Coronary artery (tissue), 2 donors: ENCODE measurements around the gene RETREG2.

Source experiments
- DNase-seq: peaks from one replicate; pipeline ENCODE4 v3.0.0-alpha.2; 2017; ENCODE audit warnings: low spot score
- H3K27ac ChIP-seq, 2 donors: fragments of 200-600 bp; sonication (generic); one replicate each; pipeline ENCODE4 v1.5.1; 2016 to 2019
- H3K4me3 ChIP-seq: fragments of 200-600 bp; sonication (generic); 2 replicates; pipeline ENCODE4 v1.5.1; 2016; ENCODE audit warnings: mild to moderate bottlenecking, moderate library complexity
- TF ChIP-seq, protein P1 (sequence below): fragments of 200-600 bp; sonication (generic); IDR thresholded peaks from one replicate; pipeline ENCODE4 v1.5.1; 2019; ENCODE audit warnings: antibody characterized with exemption

RETREG2 gene, protein sequence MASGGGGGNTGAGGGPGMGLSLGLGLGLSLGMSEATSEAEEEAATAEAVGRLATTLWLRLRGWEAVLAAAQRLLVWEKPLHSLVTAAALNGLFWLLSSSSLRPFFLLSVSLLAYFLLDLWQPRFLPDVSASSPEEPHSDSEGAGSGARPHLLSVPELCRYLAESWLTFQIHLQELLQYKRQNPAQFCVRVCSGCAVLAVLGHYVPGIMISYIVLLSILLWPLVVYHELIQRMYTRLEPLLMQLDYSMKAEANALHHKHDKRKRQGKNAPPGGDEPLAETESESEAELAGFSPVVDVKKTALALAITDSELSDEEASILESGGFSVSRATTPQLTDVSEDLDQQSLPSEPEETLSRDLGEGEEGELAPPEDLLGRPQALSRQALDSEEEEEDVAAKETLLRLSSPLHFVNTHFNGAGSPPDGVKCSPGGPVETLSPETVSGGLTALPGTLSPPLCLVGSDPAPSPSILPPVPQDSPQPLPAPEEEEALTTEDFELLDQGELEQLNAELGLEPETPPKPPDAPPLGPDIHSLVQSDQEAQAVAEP

DNA sequence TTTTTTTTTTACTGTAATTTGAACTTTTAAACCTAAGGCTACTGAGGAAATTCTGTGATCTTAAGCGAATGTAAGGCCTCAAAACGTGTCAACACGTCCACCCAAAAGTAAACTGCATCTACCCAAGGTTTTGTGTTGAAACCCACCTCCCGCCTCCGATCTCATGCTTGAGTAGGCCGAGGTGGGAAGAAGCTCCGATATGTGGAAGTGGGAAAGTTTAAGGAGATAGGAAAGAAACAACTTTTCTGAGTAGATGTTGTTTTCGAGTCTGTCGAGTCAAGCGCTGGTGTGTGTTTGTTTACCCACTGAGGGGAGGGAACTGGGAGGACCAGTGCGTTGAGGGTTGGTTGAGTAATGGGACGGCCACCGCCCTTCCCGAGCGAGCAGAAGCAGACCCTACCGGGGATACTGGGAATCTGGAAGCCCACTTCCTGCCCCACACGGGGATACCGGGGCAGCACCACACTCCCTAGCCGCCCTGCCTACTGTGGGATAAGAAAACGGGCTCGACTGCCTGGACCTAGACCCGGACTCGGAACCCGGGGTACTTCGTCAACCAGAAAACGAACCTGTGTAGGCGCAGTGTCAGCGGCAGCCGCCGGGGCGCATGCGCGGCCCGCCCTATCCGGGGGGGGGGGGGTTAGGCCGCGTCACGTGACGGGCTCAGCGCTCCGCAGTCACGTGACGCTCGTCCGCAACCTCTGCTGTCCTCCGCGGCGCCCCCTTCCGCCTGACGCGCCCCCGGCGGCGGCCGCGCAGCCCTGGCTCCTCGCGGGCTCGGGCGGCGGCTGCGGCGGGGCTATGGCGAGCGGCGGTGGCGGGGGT is at the start of gene RETREG2:
RETREG2 (plus strand) TSS at position 724 of the 825 bp plus-strand sequence; CDS start at position 802, 78 bp downstream.
- H3K27ac ChIP-seq, result peak within 1 kb of the TSS; percentile 92 to 99
- DNase-seq, result peak; percentile 94
- peak within 1 kb of the TSS; percentile 95 for H3K4me3 ChIP-seq
- TF ChIP-seq, protein P1, sequence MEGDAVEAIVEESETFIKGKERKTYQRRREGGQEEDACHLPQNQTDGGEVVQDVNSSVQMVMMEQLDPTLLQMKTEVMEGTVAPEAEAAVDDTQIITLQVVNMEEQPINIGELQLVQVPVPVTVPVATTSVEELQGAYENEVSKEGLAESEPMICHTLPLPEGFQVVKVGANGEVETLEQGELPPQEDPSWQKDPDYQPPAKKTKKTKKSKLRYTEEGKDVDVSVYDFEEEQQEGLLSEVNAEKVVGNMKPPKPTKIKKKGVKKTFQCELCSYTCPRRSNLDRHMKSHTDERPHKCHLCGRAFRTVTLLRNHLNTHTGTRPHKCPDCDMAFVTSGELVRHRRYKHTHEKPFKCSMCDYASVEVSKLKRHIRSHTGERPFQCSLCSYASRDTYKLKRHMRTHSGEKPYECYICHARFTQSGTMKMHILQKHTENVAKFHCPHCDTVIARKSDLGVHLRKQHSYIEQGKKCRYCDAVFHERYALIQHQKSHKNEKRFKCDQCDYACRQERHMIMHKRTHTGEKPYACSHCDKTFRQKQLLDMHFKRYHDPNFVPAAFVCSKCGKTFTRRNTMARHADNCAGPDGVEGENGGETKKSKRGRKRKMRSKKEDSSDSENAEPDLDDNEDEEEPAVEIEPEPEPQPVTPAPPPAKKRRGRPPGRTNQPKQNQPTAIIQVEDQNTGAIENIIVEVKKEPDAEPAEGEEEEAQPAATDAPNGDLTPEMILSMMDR, result no peak

DNA sequence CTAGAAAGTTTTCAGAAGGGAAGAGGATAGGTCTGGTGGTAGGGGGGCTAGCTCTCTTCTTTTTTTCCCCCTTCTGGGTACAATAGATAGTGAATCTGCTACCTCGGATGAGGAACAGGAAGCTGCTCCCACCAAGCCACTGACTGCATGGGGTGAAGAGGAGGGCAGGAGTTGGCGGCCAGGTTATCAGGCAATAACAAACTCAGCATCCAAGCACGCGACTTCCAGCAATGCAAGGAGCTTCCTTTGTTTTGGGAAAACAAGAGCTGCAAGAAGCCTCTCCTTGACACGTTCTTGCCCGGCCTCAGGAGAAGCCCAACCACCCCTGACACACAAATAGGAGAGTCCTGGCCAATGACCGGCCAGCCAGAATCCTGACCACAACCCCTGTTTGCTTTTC is 49.7 kb upstream of the RETREG2 start:
- TF ChIP-seq, protein P1, result no peak
- Histone ChIP-seq H3K27ac (no peak overlapping the region), H3K4me3 (no peak overlapping the region)
- DNase-seq, result no peak

DNA sequence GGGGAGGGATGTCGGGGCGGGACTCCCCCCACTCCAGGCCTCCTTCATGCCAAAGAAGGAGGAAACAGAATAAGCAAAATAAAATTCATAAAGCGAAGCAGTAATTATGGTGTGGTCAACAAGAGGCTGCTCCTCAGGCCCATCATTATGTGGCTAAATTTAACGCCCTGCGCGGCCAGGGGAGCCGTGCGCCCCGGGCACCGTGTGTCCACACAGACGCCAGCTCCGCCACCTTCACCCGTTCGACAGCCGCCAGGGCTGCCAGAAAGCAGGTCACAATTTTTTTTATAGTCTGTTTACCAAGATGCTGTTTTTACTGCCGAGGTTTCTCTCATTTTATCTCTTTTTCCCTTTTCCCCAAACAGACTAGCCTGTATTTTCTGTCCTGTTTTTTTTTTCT is 48.5 kb upstream of the RETREG2 start:
- Histone ChIP-seq H3K27ac (peak overlapping the region in 1 of 2 donors; percentile 63), H3K4me3 (no peak overlapping the region)
- no peak for DNase-seq
- TF ChIP-seq, protein P1, result no peak

DNA sequence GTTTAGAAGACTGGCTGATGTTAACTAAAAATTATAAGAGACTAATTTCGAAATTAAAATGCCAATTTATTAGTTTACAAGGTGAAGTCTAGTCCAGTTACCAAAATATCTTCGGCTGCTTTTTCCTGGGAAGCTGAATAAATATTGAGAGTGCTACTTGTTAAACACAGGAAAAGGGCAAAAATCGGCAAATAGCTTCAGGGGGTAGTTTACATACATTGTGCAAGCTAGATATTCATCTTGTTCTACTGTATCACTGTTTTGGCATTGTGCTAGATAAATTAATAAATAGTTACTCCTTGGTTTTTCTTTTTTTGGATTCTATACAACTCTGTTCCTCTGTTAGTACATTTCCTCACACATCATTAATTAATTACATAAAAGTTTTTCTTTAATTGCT is 46.7 kb upstream of the RETREG2 start:
- TF ChIP-seq, protein P1, result no peak
- no peak overlapping the region for H3K4me3 ChIP-seq
- DNase-seq, result no peak
- no peak overlapping the region for H3K27ac ChIP-seq

DNA sequence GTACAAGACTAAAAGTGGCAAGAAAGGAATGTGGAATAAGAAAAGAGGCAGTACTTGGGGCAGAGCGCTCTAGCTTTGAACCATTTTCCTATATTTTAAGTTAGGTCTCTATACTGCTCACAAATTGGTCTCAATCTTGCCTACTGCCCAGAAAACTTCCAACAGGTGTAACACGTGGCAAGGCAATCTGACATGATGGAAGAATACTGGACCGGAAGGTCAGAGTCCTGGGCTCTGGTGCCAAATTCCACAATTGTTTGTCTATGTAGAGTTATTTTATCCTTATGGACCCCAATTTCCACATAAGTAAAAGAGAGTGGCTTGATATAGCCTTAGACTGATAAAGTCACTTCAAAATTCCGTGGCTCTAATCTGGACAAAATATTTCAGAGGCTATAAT is 46.3 kb upstream of the RETREG2 start:
- no peak overlapping the region for H3K27ac ChIP-seq
- no peak for DNase-seq
- H3K4me3 ChIP-seq, result no peak overlapping the region
- TF ChIP-seq, protein P1, result no peak

DNA sequence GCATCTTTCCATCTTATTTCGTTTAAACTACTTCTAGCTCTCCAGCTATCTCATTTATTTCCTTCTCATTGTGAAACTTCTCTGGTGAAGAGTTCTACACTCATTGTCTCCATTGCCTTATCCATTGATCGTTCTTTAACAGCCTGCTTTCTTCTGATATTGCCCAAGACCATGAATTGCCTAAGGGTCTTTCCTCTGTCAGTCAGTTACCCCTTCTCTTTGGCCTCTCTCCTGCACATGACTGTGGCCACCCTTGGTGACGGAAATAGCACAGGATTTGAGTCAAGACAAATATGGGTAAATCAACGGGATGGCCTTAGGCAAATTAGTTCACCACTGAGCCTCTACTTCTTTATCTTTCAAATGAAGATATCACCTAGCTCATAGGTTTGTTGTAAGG is 44.1 kb upstream of the RETREG2 start:
- DNase-seq, result no peak
- TF ChIP-seq, protein P1, result no peak
- H3K4me3 ChIP-seq, result no peak overlapping the region
- no peak overlapping the region for H3K27ac ChIP-seq
